Effector CD4-positive, alpha-beta T cell (primary cell): ENCODE measurements around the gene NPFF.

Source experiments
- DNase-seq: peaks from one replicate; pipeline ENCODE4 v3.0.0-alpha.2; 2020

Gene NPFF

DNA sequence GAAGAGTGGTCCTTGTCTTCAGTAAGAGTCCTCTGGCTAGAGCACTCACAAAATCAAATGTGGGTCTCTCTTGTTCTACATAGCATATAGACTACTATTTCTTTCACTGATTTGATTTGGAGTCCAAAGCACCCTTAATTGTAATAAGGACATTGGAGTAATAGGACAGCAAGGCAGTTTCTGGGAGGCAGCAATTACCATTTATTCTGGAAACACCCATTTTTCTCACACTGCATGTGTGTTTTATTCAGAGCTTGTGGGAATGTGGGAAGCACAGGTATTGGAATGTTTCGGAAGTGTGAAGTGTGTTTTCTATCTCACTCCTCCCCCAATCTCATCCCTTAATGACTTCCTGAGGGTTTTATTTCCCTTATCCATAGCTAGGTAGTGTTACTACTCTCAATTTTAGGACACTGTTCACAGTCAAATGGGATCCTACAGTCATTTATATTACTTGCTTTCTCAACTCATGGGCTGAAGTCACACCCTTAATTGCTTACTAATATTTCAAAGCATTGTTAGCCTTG, 35.2 kb downstream of the NPFF start:
- DNase-seq, result no peak

DNA sequence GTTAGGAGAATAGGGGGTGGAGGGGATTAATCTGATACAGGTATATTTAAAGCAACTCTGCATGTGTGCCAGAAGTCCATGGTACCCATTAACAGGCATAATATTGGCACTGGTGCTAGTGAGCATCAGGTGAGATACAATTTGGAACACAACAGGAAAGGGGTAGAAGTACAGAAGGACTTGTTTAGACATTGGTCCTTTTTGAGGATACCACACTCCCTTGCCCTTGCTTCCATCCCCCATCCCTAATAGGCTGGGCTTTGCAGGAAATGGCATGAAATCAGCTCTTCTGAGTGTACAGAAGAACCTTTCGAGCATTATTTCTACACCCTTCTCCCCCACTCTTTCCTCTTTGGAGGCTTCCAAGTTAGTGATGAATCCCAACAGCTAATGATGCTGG, 39.0 kb downstream of the NPFF start:
- no peak for DNase-seq

DNA sequence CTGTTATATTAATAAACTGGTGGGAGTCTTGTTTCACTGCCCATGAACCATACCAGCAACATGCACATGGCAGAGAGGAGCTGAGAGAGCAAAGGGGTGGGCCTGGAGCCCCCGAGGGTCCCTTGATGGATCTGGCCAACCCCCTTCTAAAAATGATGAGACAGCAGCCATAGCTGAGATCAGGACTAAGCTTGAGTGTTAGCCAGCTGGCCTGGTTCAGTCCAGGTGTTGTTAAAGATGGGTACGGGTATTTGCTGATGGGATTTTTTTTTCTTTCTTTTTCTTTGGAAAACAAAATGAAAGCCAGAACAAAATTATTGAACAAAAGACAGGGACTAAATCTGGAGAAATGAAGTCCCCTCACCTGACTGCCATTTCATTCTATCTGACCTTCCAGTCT, 39.4 kb downstream of the NPFF start:
- no peak for DNase-seq

DNA sequence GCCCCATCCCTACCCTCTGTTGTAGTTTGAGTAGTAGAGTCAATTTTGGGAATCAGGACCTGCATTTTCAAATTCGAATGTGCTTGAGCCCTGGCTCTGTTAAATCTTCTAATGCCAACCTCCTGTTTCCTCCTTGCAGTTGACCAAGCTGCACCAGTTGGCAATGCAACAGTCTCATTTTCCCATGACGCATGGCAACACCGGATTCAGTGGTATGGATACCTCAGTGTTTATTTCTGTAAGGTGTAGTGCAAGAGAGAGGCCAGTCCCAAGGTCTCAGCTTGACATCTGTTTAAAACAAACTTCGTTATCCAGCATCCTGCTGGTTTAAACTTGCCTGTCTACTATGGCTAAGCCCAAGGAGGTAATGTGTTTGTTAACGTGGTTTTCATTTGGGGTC, 40.2 kb downstream of the NPFF start:
- no peak for DNase-seq

DNA sequence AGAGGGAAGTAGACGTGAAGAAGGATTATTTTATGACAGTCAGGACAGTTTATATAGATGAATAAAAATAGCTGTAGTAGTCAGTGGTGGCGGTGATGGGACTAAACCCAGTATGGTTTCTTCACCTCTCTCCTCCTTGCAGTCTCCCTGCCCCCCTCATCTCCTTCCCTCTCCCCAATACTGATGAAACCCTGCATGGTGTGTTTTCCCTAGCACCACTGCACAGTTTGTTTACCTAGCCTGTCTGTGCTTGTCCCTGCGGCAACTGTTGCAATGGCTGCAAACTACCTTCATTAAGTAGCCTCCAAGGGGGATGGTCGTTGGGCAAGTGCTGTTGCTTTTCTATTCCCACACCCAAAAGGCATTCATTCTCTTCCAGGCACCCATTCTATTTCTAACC, 40.6 kb downstream of the NPFF start:
- DNase-seq, result no peak

DNA sequence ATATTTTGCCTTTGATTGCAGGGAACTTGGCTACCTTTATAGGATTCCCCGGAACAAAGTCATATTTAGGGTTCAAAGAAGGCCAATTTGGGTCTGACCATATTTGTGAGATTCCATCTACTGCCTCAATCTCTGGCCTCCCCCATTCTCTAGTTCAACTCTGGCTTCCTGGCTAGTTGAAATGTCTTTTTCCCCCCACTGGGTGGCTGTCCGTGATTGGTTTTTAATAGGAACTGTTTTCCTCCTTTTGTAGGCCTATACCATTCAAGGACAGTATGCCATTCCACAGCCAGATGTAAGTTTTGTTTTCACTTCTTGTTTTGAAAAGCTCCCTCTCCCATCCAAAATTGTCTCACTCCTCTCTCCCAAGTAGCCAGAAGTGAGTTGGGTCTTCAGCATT, 41.6 kb downstream of the NPFF start:
- DNase-seq, result no peak

DNA sequence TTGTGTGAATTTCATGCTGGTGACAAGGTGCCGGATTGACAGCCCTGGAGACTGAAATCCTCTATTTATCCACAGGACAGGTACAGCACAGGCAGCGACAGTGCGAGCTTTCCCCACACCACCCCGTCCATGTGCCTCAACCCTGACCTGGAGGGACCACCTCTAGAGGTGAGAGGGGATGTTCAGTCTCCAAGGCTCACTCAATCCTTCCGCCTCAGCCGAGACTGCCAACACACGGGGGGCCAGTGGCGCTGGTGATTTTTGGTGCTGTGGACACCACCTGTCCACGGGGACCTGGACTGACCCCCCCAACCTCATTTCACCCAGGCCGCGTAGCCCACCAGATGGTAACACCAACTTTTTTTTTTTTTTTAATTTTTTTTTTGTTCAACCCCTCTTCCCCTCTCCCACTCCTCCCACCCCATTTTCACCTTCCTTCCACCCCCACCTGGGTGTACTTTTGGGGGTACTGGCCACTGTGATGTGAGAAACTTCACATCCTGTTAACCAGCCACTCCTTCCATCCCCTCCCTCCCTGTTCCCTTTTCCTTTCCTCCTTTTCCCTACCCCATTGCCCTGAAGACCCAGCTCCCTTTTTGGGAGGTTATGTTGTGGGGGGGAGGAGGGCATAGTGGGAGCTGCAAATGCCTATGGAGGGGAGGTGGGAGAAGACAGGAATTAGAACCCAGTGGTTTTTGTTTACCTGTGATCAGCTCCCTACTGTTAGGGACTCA, 42.4 kb downstream of the NPFF start:
- DNase-seq, result no peak

DNA sequence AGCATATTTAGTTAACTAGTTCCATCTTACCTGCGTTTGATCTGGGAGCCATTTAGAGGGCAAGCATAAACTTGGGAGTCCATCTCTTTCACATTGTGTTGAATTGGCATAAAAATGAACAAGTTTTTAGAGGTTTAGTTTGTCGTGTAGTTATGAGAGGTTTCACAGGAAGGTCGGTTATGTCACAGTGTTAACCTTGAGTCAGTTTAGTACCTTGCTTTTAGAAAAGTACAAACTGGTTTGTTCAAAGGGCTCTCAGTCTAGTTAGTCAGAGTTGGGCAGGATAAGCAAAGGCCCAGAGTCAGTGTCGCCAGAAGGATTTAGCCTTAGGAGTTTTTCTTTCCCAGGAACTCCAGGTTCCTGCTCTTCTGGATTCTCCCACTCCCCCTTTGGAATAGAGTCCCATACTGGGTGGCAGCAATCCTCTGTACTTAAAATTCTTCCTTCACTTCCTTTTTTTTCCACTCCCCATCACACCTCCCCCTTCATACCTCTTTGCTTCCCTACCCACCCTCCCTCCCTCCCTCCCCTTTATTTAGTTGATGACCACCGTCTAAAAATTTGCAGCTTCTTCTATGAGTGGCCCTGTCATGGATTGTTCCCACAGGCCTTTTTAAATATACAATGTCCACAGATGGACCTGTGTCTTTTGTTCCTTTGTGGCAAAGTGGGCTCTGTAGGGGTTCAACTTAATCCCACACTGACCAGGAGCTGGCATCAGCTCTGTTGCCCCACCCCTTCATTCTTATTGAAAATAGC, 43.3 kb downstream of the NPFF start:
- DNase-seq, result no peak

DNA sequence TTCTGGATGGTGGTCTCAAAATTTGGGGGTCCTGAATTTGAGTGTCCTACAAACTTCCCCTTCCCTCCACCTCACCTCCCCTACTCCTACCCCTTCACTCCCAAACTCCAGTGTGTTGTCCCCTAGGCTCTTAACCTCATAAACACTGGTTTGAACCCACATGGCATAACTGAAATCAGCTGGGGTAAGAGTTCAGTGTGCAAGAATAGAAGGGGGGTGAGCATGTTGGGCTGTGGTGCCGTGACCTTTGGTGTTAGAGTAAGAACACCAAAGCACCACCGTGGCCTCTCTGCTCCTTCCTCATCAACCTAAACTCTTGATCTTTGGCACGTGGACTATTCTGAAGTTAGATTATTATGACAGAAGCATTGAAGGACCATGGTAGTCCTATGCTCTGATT, 44.3 kb downstream of the NPFF start:
- no peak for DNase-seq

DNA sequence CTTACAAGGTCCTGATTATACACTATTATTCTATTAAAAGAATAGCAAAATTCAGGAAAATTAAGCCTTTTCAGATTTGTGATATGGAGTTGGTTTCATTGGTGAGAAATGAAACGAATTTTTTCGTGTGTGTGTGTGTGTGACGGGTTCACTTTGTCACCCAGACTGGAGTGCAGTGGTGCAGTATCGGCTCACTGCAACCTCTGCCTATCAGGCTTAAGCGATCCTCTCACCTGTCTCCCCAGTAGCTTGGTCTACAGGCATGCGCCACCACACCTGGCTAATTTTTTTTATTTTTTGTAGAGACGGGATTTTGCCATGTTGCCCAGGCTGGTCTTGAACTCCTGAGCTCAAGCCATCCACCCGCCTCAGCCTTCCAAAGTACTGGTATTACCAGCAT, 45.7 kb downstream of the NPFF start:
- DNase-seq, result no peak

DNA sequence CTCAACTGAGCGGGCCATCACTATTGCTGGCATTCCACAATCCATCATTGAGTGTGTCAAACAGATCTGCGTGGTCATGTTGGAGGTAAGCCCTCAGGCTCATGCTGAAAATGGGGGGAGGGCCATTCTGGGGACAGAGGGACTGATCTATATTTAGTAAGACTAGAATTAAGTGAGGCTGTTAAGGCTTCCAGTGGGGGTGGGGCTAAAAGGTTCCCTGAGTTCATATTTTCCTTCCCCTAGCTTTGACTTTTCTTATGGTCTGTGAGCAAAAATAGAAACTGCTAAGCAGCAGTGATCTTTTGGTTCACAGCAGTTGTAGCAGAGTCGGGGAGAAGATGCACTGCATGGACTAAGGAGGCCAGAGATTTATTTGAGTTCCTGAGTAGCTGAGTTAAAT, 46.2 kb downstream of the NPFF start:
- DNase-seq, result no peak

DNA sequence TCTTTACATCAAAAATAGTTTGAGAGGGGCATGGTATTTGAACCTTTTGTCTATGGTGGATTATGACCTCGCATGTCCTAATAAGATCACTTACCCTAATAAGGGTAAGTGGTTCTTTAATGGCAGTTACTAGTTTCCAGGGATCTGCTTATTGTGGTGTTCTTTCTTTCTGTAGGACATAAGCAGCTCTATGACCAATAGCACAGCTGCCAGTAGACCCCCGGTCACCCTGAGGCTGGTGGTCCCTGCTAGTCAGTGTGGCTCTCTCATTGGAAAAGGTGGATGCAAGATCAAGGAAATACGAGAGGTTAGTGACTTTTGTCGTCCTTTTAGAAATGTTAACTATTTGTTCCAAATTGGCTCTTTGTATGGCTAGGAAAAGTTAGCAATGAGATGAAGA, 48.2 kb downstream of the NPFF start:
- no peak for DNase-seq
